ENCODE data around the gene TAF6L. TPM values are rescaled to one million over a fixed set of nuclear protein-coding genes. Genes with fewer than 3 reads are reported as not detected.

The TAF6L gene
- total RNA-seq, 2 experiments from 2014 or later: 11.9 to 12.0 TPM

DNA sequence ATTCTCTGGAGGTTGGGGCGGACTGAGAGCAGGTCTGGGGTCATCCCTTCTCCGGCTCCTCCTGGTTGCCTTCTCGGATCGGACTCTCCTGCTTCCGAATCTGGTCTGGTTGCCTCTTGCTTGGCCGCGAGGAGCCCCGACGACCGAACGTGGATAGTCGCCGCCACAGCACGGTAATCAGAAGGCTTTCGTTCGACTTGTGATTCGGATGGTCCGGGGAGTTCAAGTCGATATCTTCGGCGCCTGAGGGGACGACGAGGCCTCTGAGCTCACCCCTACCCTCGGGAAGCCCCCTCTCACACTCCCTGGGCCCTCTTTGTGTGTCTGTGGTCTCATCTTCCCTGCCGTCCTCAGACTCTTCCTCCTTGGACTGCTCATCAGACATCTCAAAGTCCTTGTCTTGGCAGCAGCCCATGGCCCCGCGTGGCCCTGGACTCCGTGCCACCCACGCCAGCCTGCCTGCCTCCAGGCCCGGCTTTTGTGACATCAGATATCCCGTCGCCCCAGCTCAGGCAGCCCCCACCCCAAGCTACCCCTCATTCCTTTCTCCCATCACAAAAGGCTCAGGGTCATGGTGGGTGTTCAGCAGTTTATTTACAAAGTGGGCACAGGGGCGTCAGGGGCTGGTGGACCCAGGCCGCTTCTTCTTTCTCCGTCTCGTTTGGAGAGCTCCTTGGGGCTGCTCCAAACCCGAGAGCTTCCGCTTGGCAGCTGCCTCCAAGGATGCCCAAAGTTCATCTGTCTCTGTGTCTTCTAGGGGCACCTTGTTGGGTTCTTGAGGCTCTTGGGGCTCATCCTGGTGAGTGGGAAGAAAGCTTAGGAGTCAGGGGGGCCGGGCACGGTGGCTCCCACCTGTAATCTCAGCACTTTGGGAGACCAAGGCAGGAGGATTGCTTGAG is 61.4 kb downstream of the TAF6L start, which contains the start of gene TEX54:
TSS of gene TEX54 (minus strand) at position 506 of the 899 bp plus-strand sequence.
- H3K9me3 Mint-ChIP-seq: no peaks in the 10 kb centered on the region
- H3K4me3 Mint-ChIP-seq: peak within 1 kb of the TSS; percentile 84
- intact Hi-C loops (cut with micrococcal nuclease): loop anchor here (1.0 to 2.0 kb wide), 3 partner anchors 40 to 242 kb away; partner anchors contain the start of genes C11orf98, CSKMT, TMEM223 and TUT1
- ChIA-PET POLR2A (interaction anchor here (0.6 to 2.9 kb wide), 14 partner anchors 8 to 1947 kb away, joined by 3 to 59 read pairs (median 5); partner anchors contain the start of genes NXF1, SLC3A2 and ZBTB3), CTCF (interaction anchor here (0.7 to 3.6 kb wide), 7 partner anchors 7 to 717 kb away, joined by 3 to 26 read pairs (median 3); partner anchors contain the start of gene SLC3A2)
- no peak for DNase-seq
- H3K4me1 Mint-ChIP-seq (ENCODE audit: low read depth): peaks cover 44% of the 10 kb centered on the region
- H3K27me3 Mint-ChIP-seq: no peaks in the 10 kb centered on the region
- H3K36me3 Mint-ChIP-seq: peaks cover 27% of the 10 kb centered on the region
- H3K27ac Mint-ChIP-seq: peak within 1 kb of the TSS; percentile 93

DNA sequence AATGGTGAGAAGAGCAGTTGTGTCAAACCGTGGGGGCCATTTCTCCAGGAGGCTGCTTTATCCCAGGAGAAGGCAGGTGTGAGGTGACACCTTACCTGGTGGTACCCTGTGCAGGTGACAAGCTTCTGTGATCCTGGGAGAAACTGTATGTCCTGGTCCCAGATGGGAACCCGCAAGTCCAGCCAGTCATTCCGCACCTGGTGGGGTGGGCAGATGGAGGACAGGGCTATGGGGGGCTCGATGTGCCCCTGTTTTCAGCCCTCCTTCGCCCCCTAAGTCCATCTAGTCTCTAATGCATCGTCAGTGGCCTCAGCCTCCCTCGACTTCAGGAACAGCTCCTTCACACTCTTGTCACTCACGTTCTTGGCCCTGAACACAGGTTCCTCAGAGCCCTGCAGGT is 64.1 kb downstream of the TAF6L start:
- POLR2A ChIA-PET: interaction anchor here (1.3 kb wide), 1 partner anchor 45 kb away, joined by 3 read pairs; the partner anchor contains the start of gene SLC3A2
- H3K4me1 Mint-ChIP-seq (ENCODE audit: low read depth): peaks cover 46% of the 10 kb centered on the region
- no peak overlapping the region for H3K27ac Mint-ChIP-seq
- DNase-seq: no peak
- H3K9me3 Mint-ChIP-seq: no peaks in the 10 kb centered on the region
- H3K36me3 Mint-ChIP-seq: peaks cover 37% of the 10 kb centered on the region
- intact Hi-C loops (cut with micrococcal nuclease): no loop called here
- no peak overlapping the region for H3K4me3 Mint-ChIP-seq
- no peaks in the 10 kb centered on the region for H3K27me3 Mint-ChIP-seq
- CTCF ChIA-PET: no interaction called here

Small RNA genes within 50 kb of the gene (microRNA-seq; reads per million reads assigned to microRNA genes)
- gene MIR6514 (ENCODE audit: borderline microRNAs expressed, borderline number of aligned reads, borderline replicate concordance) (2.8 reads per million), gene MIR6748 (ENCODE audit: borderline microRNAs expressed, borderline number of aligned reads, borderline replicate concordance) (not detected)

Other genes starting within 250 kb of the TAF6L start
- 10 to 100 TPM; 83.7 to 85.2 TPM for gene AHNAK, start 224.6 kb upstream of the TAF6L start, total RNA-seq
- gene EEF1G, start 197.5 kb upstream of the TAF6L start, total RNA-seq: 1,000 to 10,000 TPM; 1,956 to 1,989 TPM
- 10 to 100 TPM; 32.7 to 34.2 TPM for gene TUT1, start 179.9 kb upstream of the TAF6L start, total RNA-seq
- 100 to 1,000 TPM; 166 to 167 TPM for gene MTA2, start 169.5 kb upstream of the TAF6L start, total RNA-seq
- gene EML3, start 158.6 kb upstream of the TAF6L start, total RNA-seq: 100 to 1,000 TPM; 113 to 116 TPM
- 1 to 10 TPM; 1.1 to 1.5 TPM for gene ROM1, start 158.1 kb upstream of the TAF6L start, total RNA-seq
- gene B3GAT3, start 149.4 kb upstream of the TAF6L start, total RNA-seq: 10 to 100 TPM; 67.0 to 70.4 TPM
- 100 to 1,000 TPM; 247 to 249 TPM for gene GANAB, start 124.8 kb upstream of the TAF6L start, total RNA-seq
- 10 to 100 TPM; 30.2 to 30.8 TPM for gene INTS5, start 118.1 kb upstream of the TAF6L start, total RNA-seq
- 100 to 1,000 TPM; 107 to 110 TPM for gene C11orf98, start 106.2 kb upstream of the TAF6L start, total RNA-seq
- gene CSKMT, start 106.1 kb upstream of the TAF6L start, total RNA-seq: 10 to 100 TPM; 27.7 to 33.9 TPM
- 1 to 10 TPM; 6.0 to 6.2 TPM for gene UQCC3, start 99.7 kb upstream of the TAF6L start, total RNA-seq
- 10 to 100 TPM; 10.8 to 14.1 TPM for gene LBHD1, start 99.1 kb upstream of the TAF6L start, total RNA-seq
- gene UBXN1, start 92.3 kb upstream of the TAF6L start, total RNA-seq: 100 to 1,000 TPM; 110 to 116 TPM
- gene LRRN4CL, start 81.9 kb upstream of the TAF6L start, total RNA-seq: under 1 TPM; 0.12 to 0.21 TPM
- 10 to 100 TPM; 18.0 to 20.4 TPM for gene BSCL2, start 64.0 kb upstream of the TAF6L start, total RNA-seq
- gene GNG3, start 63.7 kb upstream of the TAF6L start, total RNA-seq: not detected
- gene HNRNPUL2, start 43.9 kb upstream of the TAF6L start, total RNA-seq: 10 to 100 TPM; 56.0 to 62.3 TPM
- gene TTC9C, start 42.9 kb upstream of the TAF6L start, total RNA-seq: 10 to 100 TPM; 37.6 to 43.0 TPM
- gene ZBTB3, start 17.2 kb upstream of the TAF6L start, total RNA-seq: 1 to 10 TPM; 8.4 to 9.7 TPM
- 100 to 1,000 TPM; 116 to 124 TPM for gene POLR2G, start 9.8 kb upstream of the TAF6L start, total RNA-seq
- gene TMEM179B, start 16.0 kb downstream of the TAF6L start, total RNA-seq: 10 to 100 TPM; 25.0 to 25.5 TPM
- gene TMEM223, start 20.6 kb downstream of the TAF6L start, total RNA-seq: 10 to 100 TPM in 1 of 2 experiments, 1 to 10 TPM in 1; 9.2 to 10.2 TPM
- gene NXF1, start 34.0 kb downstream of the TAF6L start, total RNA-seq: 10 to 100 TPM; 70.8 to 83.6 TPM
- gene STX5, start 60.7 kb downstream of the TAF6L start, total RNA-seq: 10 to 100 TPM; 24.6 to 29.2 TPM
- gene TEX54, start 61.4 kb downstream of the TAF6L start, total RNA-seq: under 1 TPM in 1 of 2 experiments, not detected in 1; 0.53 TPM
- gene WDR74, start 68.2 kb downstream of the TAF6L start, total RNA-seq: 10 to 100 TPM; 72.6 to 73.0 TPM
- gene SLC3A2, start 109.5 kb downstream of the TAF6L start, total RNA-seq: 100 to 1,000 TPM; 309 to 314 TPM
- not detected for gene CHRM1, start 150.0 kb downstream of the TAF6L start, total RNA-seq
- not detected for gene SLC22A6, start 213.6 kb downstream of the TAF6L start, total RNA-seq
- not detected for gene SLC22A8, start 244.4 kb downstream of the TAF6L start, total RNA-seq